Adrenal gland (tissue), 12 donors: Measurements from ENCODE around the gene CDK14. TPM values are rescaled to one million over a fixed set of nuclear protein-coding genes. Genes with fewer than 3 reads are reported as not detected.
"Not testable (repeated sequence)": the region's sequence is repeated elsewhere in the genome, so short reads cannot be mapped to it uniquely, and the experiment has no call there.

ENCODE experiments used
- DNase-seq, 7 donors: peaks; one replicate each; pipeline ENCODE4 v3.0.0-alpha.2; 2019 to 2020
- H3K27ac ChIP-seq, 5 donors: fragments of 200-600 bp; sonication (generic) in 4 of 5; 1 replicate in 3 of 5; 2 replicates in 2 of 5; pipeline versions ENCODE4 v1.5.1 to v1.8.0; 2016 to 2020; ENCODE audit warnings: mild to moderate bottlenecking in 1 of 5
- H3K27me3 ChIP-seq: fragments of 200-600 bp; 2 replicates; pipeline ENCODE4 v1.8.0; 2021
- H3K36me3 ChIP-seq, 2 donors: fragments of 200-600 bp; replicated peaks in 1 of 2; 1 replicate in 1 of 2; 2 replicates in 1 of 2; pipeline versions ENCODE4 v1.5.1 to v1.8.0; 2018 to 2022
- H3K4me1 ChIP-seq, 2 donors: fragments of 200-600 bp; replicated peaks in 1 of 2; 1 replicate in 1 of 2; 2 replicates in 1 of 2; pipeline versions ENCODE4 v1.5.1 to v1.8.0; 2018 to 2021
- H3K4me3 ChIP-seq, 4 donors: fragments of 200-600 bp; sonication (generic) in 3 of 4; one replicate each; pipeline ENCODE4 v1.5.1; 2016 to 2018
- H3K9me3 ChIP-seq, 3 donors: fragments of 200-600 bp; sonication (generic) in 1 of 3; replicated peaks in 1 of 3; 1 replicate in 2 of 3; 2 replicates in 1 of 3; pipeline versions ENCODE4 v1.5.1 to v1.8.0; 2016 to 2021
- CTCF ChIP-seq, 6 experiments: fragments of 450-650 bp in 4 of 6; fragments of 200-600 bp in 2 of 6; sonication (generic) in 1 of 6; IDR thresholded peaks; 1 replicate in 5 of 6; 2 replicates in 1 of 6; pipeline versions ENCODE4 v1.5.1 to v1.8.0; 2016 to 2021; ENCODE audit warnings: antibody characterized with exemption in 6 of 6, mild to moderate bottlenecking in 2 of 6, moderate library complexity in 1 of 6
- POLR2A ChIP-seq, 2 donors: fragments of 450-650 bp; IDR thresholded peaks; one replicate each; pipeline ENCODE4 v1.6.1; 2017; ENCODE audit warnings: antibody characterized with exemption in 2 of 2, mild to moderate bottlenecking in 2 of 2, moderate library complexity in 1 of 2
- WGBS, 4 donors: extraction: QIAGEN DNeasy Blood & Tissue Kit in 2 of 4; methylation state at CpG; one replicate each; pipeline versions ENCODE4 v1.1.5 to v1.1.7; 2013 to 2017; 5-methylcytosine and 5-hydroxymethylcytosine counted together
- intact Hi-C, 2 donors: fragments of 100-400 bp; cut with DNase I; formaldehyde crosslinking; loops; one replicate each; pipeline versions ENCODE4 v1.14.1 to v1.15.0; 2022 to 2023
- polyA plus RNA-seq, 3 donors: library from polyadenylated mRNA; stranded (reverse); fragments of 200-250 nt in 2 of 3; fragments of 350-450 nt in 1 of 3; fragmentation: Illumina TruSeq in 1 of 3; extraction: RNeasy Lipid Tissue Mini Kit (QIAGEN cat#74804) in 1 of 3; gene quantifications; one replicate each; pipeline ENCODE4 v1.2.3, GENCODE V29; 2013 to 2014
- total RNA-seq, 9 donors: library from RNA; depleted of rRNA in 4 of 9; stranded (reverse); fragments of >200 nt in 4 of 9; fragments of 120-200 nt in 1 of 9; fragmentation: NEBNext Ultra II Directional in 1 of 9; extraction: Animal tissue kit (Norgen Biotek cat#: 25700) in 1 of 9; gene quantifications; one replicate each; pipeline versions ENCODE4 v1.1.0 to v1.2.4, GENCODE V29; 2013 to 2023
- donor health status: healthy with polysubstance abuse.
- donor health status: Bipolar disorder and iron deficiency.
- donor health status: DM: yes; HTN: yes; CAD: no.
- donor health status: DM: no; HTN: no; CAD: no.
- donor health status: DM: no; HTN: no; CAD: no.
- donor health status: DM: yes; HTN: yes; CAD: no.

The CDK14 gene
- total and polyA plus RNA-seq, 12 donors, result 1.9 to 14.5 (median 7.6) TPM

- Histone ChIP-seq H3K36me3 (no peaks in the 10 kb centered on the region), H3K4me3 (no peak overlapping the region), H3K4me1 (no peaks in the 10 kb centered on the region), H3K27ac (no peak overlapping the region), H3K27me3 (no peaks in the 10 kb centered on the region), H3K9me3 (no peaks in the 10 kb centered on the region)
- WGBS, 4 donors, result 94 to 100% (median 96%) methylated on average over 1 of the region's 1 CpG
- no peak for DNase-seq
- intact Hi-C loops, result no loop called here
- TF ChIP-seq CTCF (IDR thresholded peaks at IDR 0.05), result no peak
- no peak for TF ChIP-seq POLR2A (IDR thresholded peaks at IDR 0.05)
These were observed 193.7 kb downstream of the CDK14 start for GRCh38 chr7:90789736-90790306.

GRCh38 chr7:90791596-90791995 is 195.5 kb downstream of the CDK14 start:
- Histone ChIP-seq H3K4me3 (no peak overlapping the region), H3K27ac (no peak overlapping the region), H3K9me3 (no peaks in the 10 kb centered on the region), H3K4me1 (no peaks in the 10 kb centered on the region), H3K27me3 (no peaks in the 10 kb centered on the region), H3K36me3 (no peaks in the 10 kb centered on the region)
- no peak for DNase-seq
- intact Hi-C loops, result no loop called here
- 62 to 82% (median 70%) methylated on average over 3 of the region's 3 CpGs for WGBS, 4 donors
- TF ChIP-seq CTCF (IDR thresholded peaks at IDR 0.05) (no peak), POLR2A (IDR thresholded peaks at IDR 0.05) (no peak)

- intact Hi-C loops, result no loop called here
These were observed 196.2 kb downstream of the CDK14 start for GRCh38 chr7:90792301-90792700.

GRCh38 chr7:90794234-90794633 is 198.1 kb downstream of the CDK14 start:
- H3K27ac ChIP-seq, H3K27me3 ChIP-seq, DNase-seq, H3K4me3 ChIP-seq, H3K4me1 ChIP-seq, H3K36me3 ChIP-seq, H3K9me3 ChIP-seq, intact Hi-C loops: not testable (repeated sequence)
- 93 to 96% (median 94%) methylated on average over 12 of the region's 12 CpGs for WGBS, 4 donors

More at GRCh38 chr7:90792301-90792700, 196.2 kb downstream of the CDK14 start:
- WGBS, 4 donors, result 78 to 100% (median 92%) methylated on average over 1 of the region's 1 CpG
- no peaks in the 10 kb centered on the region for H3K27me3 ChIP-seq
- no peaks in the 10 kb centered on the region for H3K36me3 ChIP-seq
- no peaks in the 10 kb centered on the region for H3K4me1 ChIP-seq
- no peak overlapping the region for H3K27ac ChIP-seq
- TF ChIP-seq CTCF (IDR thresholded peaks at IDR 0.05), result no peak
- no peak for TF ChIP-seq POLR2A (IDR thresholded peaks at IDR 0.05)
- no peak overlapping the region for H3K4me3 ChIP-seq
- H3K9me3 ChIP-seq, result no peaks in the 10 kb centered on the region
- no peak for DNase-seq

GRCh38 chr7:90797596-90797995 is 201.5 kb downstream of the CDK14 start:
- WGBS, 4 donors, result 72 to 98% (median 86%) methylated on average over 2 of the region's 2 CpGs
- TF ChIP-seq CTCF (IDR thresholded peaks at IDR 0.05), result no peak
- no peak for TF ChIP-seq POLR2A (IDR thresholded peaks at IDR 0.05)
- Histone ChIP-seq H3K4me3 (no peak overlapping the region), H3K9me3 (no peaks in the 10 kb centered on the region), H3K27ac (no peak overlapping the region), H3K36me3 (no peaks in the 10 kb centered on the region), H3K4me1 (no peaks in the 10 kb centered on the region), H3K27me3 (no peaks in the 10 kb centered on the region)
- DNase-seq, result no peak
- intact Hi-C loops, result no loop called here
